Loucy (cell line): ENCODE measurements around the gene C1RL.

Source experiments
- H2AFZ ChIP-seq: fragments of 200-600 bp; sonication (generic); 2 replicates; pipeline ENCODE4 v1.6.0; 2016; ENCODE audit warnings: antibody characterized with exemption, mild to moderate bottlenecking, low read length, moderate library complexity
- H3F3A ChIP-seq: fragments of 200-600 bp; 2 replicates; pipeline ENCODE4 v1.6.0; 2016; ENCODE audit warnings: antibody characterized with exemption, low read depth, mild to moderate bottlenecking
- H3K27me3 ChIP-seq: fragments of 200-600 bp; sonication (generic); 2 replicates; pipeline ENCODE4 v1.6.1; 2014; ENCODE audit warnings: low read length, mild to moderate bottlenecking; ENCODE audit not compliant: insufficient read depth, poor library complexity, severe bottlenecking
- H3K36me3 ChIP-seq: fragments of 200-600 bp; sonication (generic); 2 replicates; pipeline ENCODE4 v1.6.1; 2016; ENCODE audit warnings: low read length; ENCODE audit not compliant: insufficient read depth
- H3K4me1 ChIP-seq: fragments of 200-600 bp; sonication (generic); 2 replicates; pipeline ENCODE4 v1.5.1; 2014; ENCODE audit warnings: low read length, mild to moderate bottlenecking; ENCODE audit not compliant: insufficient read depth, poor library complexity, severe bottlenecking
- H3K4me2 ChIP-seq: fragments of 200-600 bp; sonication (generic); 2 replicates; pipeline ENCODE4 v1.6.0; 2014; ENCODE audit warnings: antibody characterized with exemption, low read length, low read depth, mild to moderate bottlenecking; ENCODE audit not compliant: poor library complexity, severe bottlenecking
- H3K4me3 ChIP-seq: fragments of 200-600 bp; sonication (generic); 2 replicates; pipeline ENCODE4 v1.5.1; 2014; ENCODE audit warnings: low read length, mild to moderate bottlenecking, mixed read lengths; ENCODE audit not compliant: poor library complexity, severe bottlenecking
- H3K79me2 ChIP-seq: fragments of 200-600 bp; sonication (generic); 2 replicates; pipeline ENCODE4 v1.6.1; 2014; ENCODE audit warnings: low read length; ENCODE audit not compliant: insufficient read depth
- H3K9ac ChIP-seq: fragments of 200-600 bp; sonication (generic); 2 replicates; pipeline ENCODE4 v1.6.0; 2014; ENCODE audit warnings: mild to moderate bottlenecking, low read depth, low read length, moderate library complexity; ENCODE audit not compliant: poor library complexity, severe bottlenecking
- H3K9me2 ChIP-seq: fragments of 200-600 bp; sonication (generic); replicated peaks from 2 replicates; pipeline ENCODE4 v1.6.1; 2016; ENCODE audit warnings: low read depth, low read length, mixed read lengths
- H3K9me3 ChIP-seq: fragments of 200-600 bp; sonication (generic); 2 replicates; pipeline ENCODE4 v1.6.1; 2014; ENCODE audit warnings: mild to moderate bottlenecking, antibody characterized with exemption, low read length, low read depth; ENCODE audit not compliant: insufficient read depth
- H4K20me1 ChIP-seq: fragments of 200-600 bp; sonication (generic); 2 replicates; pipeline ENCODE4 v1.6.0; 2014; ENCODE audit warnings: antibody characterized with exemption, low read length, mild to moderate bottlenecking; ENCODE audit not compliant: insufficient read depth, poor library complexity, severe bottlenecking
- EZH2phosphoT487 ChIP-seq: fragments of 200-600 bp; IDR thresholded peaks from 2 replicates; pipeline ENCODE4 v1.6.1; 2018; ENCODE audit warnings: antibody characterized with exemption, mild to moderate bottlenecking, moderate library complexity, borderline replicate concordance
- TF ChIP-seq, protein P1 (sequence below): fragments of 200-600 bp; sonication (generic); conservative IDR thresholded peaks from 2 replicates; pipeline ENCODE4 v1.5.1; 2014; ENCODE audit warnings: mild to moderate bottlenecking, antibody characterized with exemption, low read length

C1RL gene

GRCh38 chr12:7155471-7156034 lies 46.5 kb upstream of the C1RL start:
- Histone ChIP-seq H3K4me3 (no peak overlapping the region), H4K20me1 (no peaks in the 10 kb centered on the region), H3K27me3 (no peaks in the 10 kb centered on the region), H3K36me3 (peaks cover 52% of the 10 kb centered on the region; the same call in 1 of the 2 replicates), H3F3A (no peaks in the 10 kb centered on the region), H3K4me1 (no peaks in the 10 kb centered on the region), H3K9me3 (no peaks in the 10 kb centered on the region), H3K79me2 (no peaks in the 10 kb centered on the region), H2AFZ (no peak overlapping the region), H3K9ac (no peak overlapping the region), H3K9me2 (no peaks in the 10 kb centered on the region), H3K4me2 (no peak overlapping the region)
- TF ChIP-seq, protein P1, sequence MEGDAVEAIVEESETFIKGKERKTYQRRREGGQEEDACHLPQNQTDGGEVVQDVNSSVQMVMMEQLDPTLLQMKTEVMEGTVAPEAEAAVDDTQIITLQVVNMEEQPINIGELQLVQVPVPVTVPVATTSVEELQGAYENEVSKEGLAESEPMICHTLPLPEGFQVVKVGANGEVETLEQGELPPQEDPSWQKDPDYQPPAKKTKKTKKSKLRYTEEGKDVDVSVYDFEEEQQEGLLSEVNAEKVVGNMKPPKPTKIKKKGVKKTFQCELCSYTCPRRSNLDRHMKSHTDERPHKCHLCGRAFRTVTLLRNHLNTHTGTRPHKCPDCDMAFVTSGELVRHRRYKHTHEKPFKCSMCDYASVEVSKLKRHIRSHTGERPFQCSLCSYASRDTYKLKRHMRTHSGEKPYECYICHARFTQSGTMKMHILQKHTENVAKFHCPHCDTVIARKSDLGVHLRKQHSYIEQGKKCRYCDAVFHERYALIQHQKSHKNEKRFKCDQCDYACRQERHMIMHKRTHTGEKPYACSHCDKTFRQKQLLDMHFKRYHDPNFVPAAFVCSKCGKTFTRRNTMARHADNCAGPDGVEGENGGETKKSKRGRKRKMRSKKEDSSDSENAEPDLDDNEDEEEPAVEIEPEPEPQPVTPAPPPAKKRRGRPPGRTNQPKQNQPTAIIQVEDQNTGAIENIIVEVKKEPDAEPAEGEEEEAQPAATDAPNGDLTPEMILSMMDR: no peak
- no peak for TF ChIP-seq EZH2phosphoT487

DNA sequence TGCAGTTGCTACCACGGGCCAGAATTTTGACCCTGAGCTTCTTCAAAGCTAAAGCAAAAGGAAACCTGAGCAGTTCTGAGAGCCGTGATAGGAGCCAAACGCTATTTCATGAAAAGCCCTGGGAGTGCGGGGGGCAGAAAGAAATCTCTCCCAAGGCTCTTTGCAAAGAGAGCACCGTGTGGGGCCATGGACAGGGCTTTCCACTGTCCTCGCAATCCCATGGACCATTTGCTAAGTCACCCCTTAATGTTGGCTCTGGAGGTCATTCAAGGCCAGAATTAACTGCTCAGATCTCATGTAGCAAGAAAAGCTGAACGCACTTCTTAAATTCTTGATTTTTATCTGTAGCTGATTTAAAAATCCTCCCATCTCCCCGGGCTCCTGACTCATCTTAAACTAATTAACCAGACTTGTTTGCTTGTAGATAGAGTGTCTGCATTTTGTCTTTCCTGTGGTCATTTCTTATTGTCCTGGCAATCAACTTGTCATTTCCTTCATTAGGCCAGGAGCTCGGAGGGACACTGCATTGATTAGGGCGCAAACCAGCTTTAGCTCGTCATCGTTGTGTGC lies 46.0 kb upstream of the C1RL start:
- Histone ChIP-seq H3K36me3 (peaks cover 57% of the 10 kb centered on the region; the same call in 1 of the 2 replicates), H3K9ac (no peak overlapping the region)
- TF ChIP-seq, protein P1: no peak
- no peak for TF ChIP-seq EZH2phosphoT487

DNA sequence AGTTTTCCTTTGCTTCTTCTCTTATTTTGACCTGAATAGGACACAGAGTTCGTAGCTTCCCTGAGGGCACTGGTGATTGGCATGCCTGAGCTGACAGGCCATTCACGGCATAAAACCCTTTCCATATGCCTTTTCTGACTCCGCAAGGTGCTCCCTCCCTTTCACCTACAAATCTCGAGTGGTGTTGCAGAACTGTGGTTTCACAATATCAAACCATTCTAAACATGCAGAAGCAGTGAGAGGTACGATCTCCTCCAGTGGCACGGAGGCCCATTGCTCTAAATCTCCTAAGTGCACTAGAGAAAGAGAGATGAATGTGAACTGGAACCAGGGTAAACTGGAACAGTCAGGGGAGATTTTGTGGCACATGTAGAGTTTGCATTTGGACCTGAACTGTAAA lies 45.0 kb upstream of the C1RL start:
- Histone ChIP-seq H3K9me2 (no peaks in the 10 kb centered on the region), H3K27me3 (no peaks in the 10 kb centered on the region), H4K20me1 (no peaks in the 10 kb centered on the region), H3K4me2 (no peak overlapping the region), H3F3A (no peaks in the 10 kb centered on the region), H3K36me3 (peaks cover 67% of the 10 kb centered on the region; the same call in 1 of the 2 replicates), H3K4me1 (no peaks in the 10 kb centered on the region), H3K9me3 (no peaks in the 10 kb centered on the region), H3K4me3 (no peak overlapping the region), H3K79me2 (no peaks in the 10 kb centered on the region), H3K9ac (no peak overlapping the region), H2AFZ (no peak overlapping the region)
- TF ChIP-seq, protein P1: no peak
- no peak for TF ChIP-seq EZH2phosphoT487

More for the DNA sequence above, 46.0 kb upstream of the C1RL start:
- Histone ChIP-seq H3K9me3 (no peaks in the 10 kb centered on the region), H2AFZ (no peak overlapping the region), H3K9me2 (no peaks in the 10 kb centered on the region), H3F3A (no peaks in the 10 kb centered on the region), H3K4me2 (no peak overlapping the region), H4K20me1 (no peaks in the 10 kb centered on the region), H3K4me3 (no peak overlapping the region), H3K4me1 (no peaks in the 10 kb centered on the region), H3K27me3 (no peaks in the 10 kb centered on the region), H3K79me2 (no peaks in the 10 kb centered on the region)
